Measurements from ENCODE around the gene FABP6. TPM values are rescaled to one million over a fixed set of nuclear protein-coding genes. Genes with fewer than 3 reads are reported as not detected.

FABP6 gene
- total RNA-seq, 1 donor from 2014 or later: 4.8 TPM

GRCh38 chr5:160237571-160238093, 8.3 kb downstream of the FABP6 start:
- Histone ChIP-seq H3K36me3 (no peaks in the 10 kb centered on the region), H3F3A (ENCODE audit: low read depth) (peaks cover 7% of the 10 kb centered on the region), H3K79me2 (ENCODE audit: low read depth) (no peaks in the 10 kb centered on the region), H3K9me3 (ENCODE audit: low read depth) (no peaks in the 10 kb centered on the region), H3K4me3 (no peak overlapping the region), H3K4me1 (no peaks in the 10 kb centered on the region), H3K27me3 (no peaks in the 10 kb centered on the region), H4K20me1 (ENCODE audit: low read depth) (no peaks in the 10 kb centered on the region), H2AFZ (replicated peaks) (no peak overlapping the region), H3K4me2 (no peak overlapping the region), H3K9ac (no peak overlapping the region), H3K27ac (no peak overlapping the region)
- H3K9me3 Mint-ChIP-seq: no peaks in the 10 kb centered on the region
- no peak overlapping the region for H3K27ac Mint-ChIP-seq
- peaks cover 14% of the 10 kb centered on the region for H3K27me3 Mint-ChIP-seq (ENCODE audit: insufficient read depth, low read depth)
- no peaks in the 10 kb centered on the region for H3K36me3 Mint-ChIP-seq
- no peak for DNase-seq (ENCODE audit: low spot score)
- H3K4me1 Mint-ChIP-seq: peaks cover 16% of the 10 kb centered on the region
- TF ChIP-seq EZH2 (IDR thresholded peaks at IDR 0.05): no peak
- no peak for TF ChIP-seq EZH2phosphoT487 (IDR thresholded peaks at IDR 0.05)
- TF ChIP-seq, protein P1, sequence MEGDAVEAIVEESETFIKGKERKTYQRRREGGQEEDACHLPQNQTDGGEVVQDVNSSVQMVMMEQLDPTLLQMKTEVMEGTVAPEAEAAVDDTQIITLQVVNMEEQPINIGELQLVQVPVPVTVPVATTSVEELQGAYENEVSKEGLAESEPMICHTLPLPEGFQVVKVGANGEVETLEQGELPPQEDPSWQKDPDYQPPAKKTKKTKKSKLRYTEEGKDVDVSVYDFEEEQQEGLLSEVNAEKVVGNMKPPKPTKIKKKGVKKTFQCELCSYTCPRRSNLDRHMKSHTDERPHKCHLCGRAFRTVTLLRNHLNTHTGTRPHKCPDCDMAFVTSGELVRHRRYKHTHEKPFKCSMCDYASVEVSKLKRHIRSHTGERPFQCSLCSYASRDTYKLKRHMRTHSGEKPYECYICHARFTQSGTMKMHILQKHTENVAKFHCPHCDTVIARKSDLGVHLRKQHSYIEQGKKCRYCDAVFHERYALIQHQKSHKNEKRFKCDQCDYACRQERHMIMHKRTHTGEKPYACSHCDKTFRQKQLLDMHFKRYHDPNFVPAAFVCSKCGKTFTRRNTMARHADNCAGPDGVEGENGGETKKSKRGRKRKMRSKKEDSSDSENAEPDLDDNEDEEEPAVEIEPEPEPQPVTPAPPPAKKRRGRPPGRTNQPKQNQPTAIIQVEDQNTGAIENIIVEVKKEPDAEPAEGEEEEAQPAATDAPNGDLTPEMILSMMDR (IDR thresholded peaks at IDR 0.05): no peak
- no peak overlapping the region for H3K4me3 Mint-ChIP-seq

DNA sequence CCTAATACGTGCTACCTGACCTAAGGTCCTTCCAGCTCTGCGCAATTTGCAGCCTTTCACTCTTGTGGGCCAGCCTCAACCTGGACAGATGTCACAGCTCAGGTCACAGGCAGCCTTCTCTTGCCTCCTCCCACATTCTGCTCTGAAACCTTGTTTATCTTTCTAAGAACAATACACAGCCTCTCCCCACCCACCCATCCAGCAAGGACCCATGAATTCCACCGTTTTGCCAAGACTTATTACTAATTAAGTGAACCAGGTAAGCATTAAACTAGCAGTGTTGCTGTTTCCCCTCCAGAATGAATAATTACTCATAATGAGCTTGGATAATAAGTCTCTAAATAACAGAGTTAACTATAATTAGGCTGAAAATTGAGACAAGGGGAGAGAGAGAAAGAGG, 11.0 kb downstream of the FABP6 start:
- Histone ChIP-seq H3K4me3 (no peak overlapping the region), H3K36me3 (no peaks in the 10 kb centered on the region), H3K9me3 (ENCODE audit: low read depth) (no peaks in the 10 kb centered on the region), H4K20me1 (ENCODE audit: low read depth) (no peaks in the 10 kb centered on the region), H2AFZ (replicated peaks) (no peak overlapping the region), H3K4me1 (no peaks in the 10 kb centered on the region), H3K9ac (no peak overlapping the region), H3K4me2 (no peak overlapping the region), H3K27me3 (no peaks in the 10 kb centered on the region), H3F3A (ENCODE audit: low read depth) (peaks cover 7% of the 10 kb centered on the region), H3K79me2 (ENCODE audit: low read depth) (no peaks in the 10 kb centered on the region), H3K27ac (no peak overlapping the region)
- DNase-seq (ENCODE audit: low spot score): no peak
- TF ChIP-seq EZH2phosphoT487 (IDR thresholded peaks at IDR 0.05) (no peak), EZH2 (IDR thresholded peaks at IDR 0.05) (no peak)
- TF ChIP-seq, protein P1 (IDR thresholded peaks at IDR 0.05): no peak
- Mint-ChIP-seq H3K9me3 (no peaks in the 10 kb centered on the region), H3K4me3 (no peak overlapping the region), H3K36me3 (no peaks in the 10 kb centered on the region), H3K4me1 (peaks cover 20% of the 10 kb centered on the region), H3K27me3 (ENCODE audit: insufficient read depth, low read depth) (peaks cover 14% of the 10 kb centered on the region), H3K27ac (no peak overlapping the region)

DNA sequence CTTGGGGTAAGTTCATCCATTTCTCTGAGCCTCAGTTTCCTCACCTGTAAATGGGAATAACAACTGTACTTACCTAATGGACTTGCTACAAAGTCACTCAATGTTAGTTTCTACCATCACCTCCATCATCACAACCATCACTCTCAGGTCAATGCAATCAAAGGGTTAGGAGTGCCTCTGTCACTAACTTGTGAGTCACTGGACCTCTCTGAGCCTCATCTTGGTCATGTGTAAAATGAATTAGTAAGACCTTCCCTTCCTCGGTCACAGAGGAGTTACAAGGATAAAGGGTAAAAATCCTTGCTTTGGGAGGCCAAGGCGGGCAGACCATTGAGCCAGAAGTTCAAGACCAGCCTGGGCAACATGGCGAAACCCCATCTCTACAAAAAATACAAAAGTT, 12.8 kb downstream of the FABP6 start:
- H3K4me1 Mint-ChIP-seq: peaks cover 21% of the 10 kb centered on the region

More for the DNA sequence above, 12.8 kb downstream of the FABP6 start:
- DNase-seq (ENCODE audit: low spot score): no peak
- Histone ChIP-seq H3K9me3 (ENCODE audit: low read depth) (no peaks in the 10 kb centered on the region), H3K4me2 (no peak overlapping the region), H3K9ac (no peak overlapping the region), H3K27ac (no peak overlapping the region), H3K4me3 (no peak overlapping the region), H4K20me1 (ENCODE audit: low read depth) (no peaks in the 10 kb centered on the region), H3K27me3 (no peaks in the 10 kb centered on the region), H2AFZ (replicated peaks) (no peak overlapping the region), H3K4me1 (no peaks in the 10 kb centered on the region), H3F3A (ENCODE audit: low read depth) (peaks cover 4% of the 10 kb centered on the region), H3K79me2 (ENCODE audit: low read depth) (no peaks in the 10 kb centered on the region), H3K36me3 (no peaks in the 10 kb centered on the region)
- Mint-ChIP-seq H3K4me3 (no peak overlapping the region), H3K27ac (peak overlapping the region; percentile 46), H3K9me3 (no peaks in the 10 kb centered on the region), H3K27me3 (ENCODE audit: insufficient read depth, low read depth) (peaks cover 14% of the 10 kb centered on the region), H3K36me3 (no peaks in the 10 kb centered on the region)
- no peak for TF ChIP-seq EZH2 (IDR thresholded peaks at IDR 0.05)
- TF ChIP-seq, protein P1 (IDR thresholded peaks at IDR 0.05): no peak
- no peak for TF ChIP-seq EZH2phosphoT487 (IDR thresholded peaks at IDR 0.05)
